Adrenal gland (tissue), 5 donors: ENCODE measurements around the gene AHSP.

ENCODE experiments used
- CTCF ChIP-seq, 6 experiments: fragments of 450-650 bp in 4 of 6; fragments of 200-600 bp in 2 of 6; sonication (generic) in 1 of 6; IDR thresholded peaks; 1 replicate in 5 of 6; 2 replicates in 1 of 6; pipeline versions ENCODE4 v1.5.1 to v1.8.0; 2016 to 2021; ENCODE audit warnings: antibody characterized with exemption in 6 of 6, mild to moderate bottlenecking in 2 of 6, moderate library complexity in 1 of 6
- POLR2A ChIP-seq, 2 donors: fragments of 450-650 bp; IDR thresholded peaks; one replicate each; pipeline ENCODE4 v1.6.1; 2017; ENCODE audit warnings: antibody characterized with exemption in 2 of 2, mild to moderate bottlenecking in 2 of 2, moderate library complexity in 1 of 2
- donor health status: DM: no; HTN: no; CAD: no.

- TF ChIP-seq CTCF (IDR thresholded peaks at IDR 0.05) (no peak), POLR2A (IDR thresholded peaks at IDR 0.05) (no peak)
Observed at GRCh38 chr16:31493506-31494125, 34.1 kb upstream of the AHSP start.
